Sigmoid colon (tissue), 7 donors: Measurements from ENCODE around the gene MEGF11. TPM values are rescaled to one million over a fixed set of nuclear protein-coding genes. Genes with fewer than 3 reads are reported as not detected.

Source experiments
- DNase-seq: peaks from one replicate; pipeline ENCODE4 v3.0.0-alpha.2; 2019
- H3K27ac ChIP-seq, 4 donors: fragments of 200-600 bp; sonication (generic); one replicate each; pipeline ENCODE4 v1.5.1; 2016 to 2019; ENCODE audit warnings: mild to moderate bottlenecking in 1 of 4
- H3K27me3 ChIP-seq, 3 donors: fragments of 200-600 bp; sonication (generic); one replicate each; pipeline ENCODE4 v1.5.1; 2019; ENCODE audit warnings: mild to moderate bottlenecking in 1 of 3
- H3K36me3 ChIP-seq, 4 donors: fragments of 200-600 bp; sonication (generic); one replicate each; pipeline ENCODE4 v1.5.1; 2016 to 2019
- H3K4me1 ChIP-seq, 4 donors: fragments of 200-600 bp; sonication (generic); one replicate each; pipeline ENCODE4 v1.5.1; 2017 to 2019
- H3K4me3 ChIP-seq, 4 donors: fragments of 200-600 bp; sonication (generic); one replicate each; pipeline ENCODE4 v1.5.1; 2017 to 2019; ENCODE audit warnings: mild to moderate bottlenecking in 2 of 4, moderate library complexity in 1 of 4
- H3K9me3 ChIP-seq, 4 donors: fragments of 200-600 bp in 3 of 4; sonication (generic) in 3 of 4; one replicate each; pipeline versions ENCODE4 v1.5.1 to v1.6.1; 2013 to 2019
- CTCF ChIP-seq, 4 experiments: fragments of 450-650 bp in 3 of 4; fragments of 200-600 bp in 1 of 4; IDR thresholded peaks; one replicate each; pipeline ENCODE4 v1.5.1; 2016 to 2019; ENCODE audit warnings: antibody characterized with exemption in 4 of 4, mild to moderate bottlenecking in 3 of 4, moderate library complexity in 2 of 4
- EP300 ChIP-seq, 4 donors: sonication (generic); formaldehyde crosslinking; IDR thresholded peaks; one replicate each; pipeline ENCODE4 v1.6.1; 2017; ENCODE audit warnings: antibody characterized with exemption in 4 of 4
- POLR2A ChIP-seq, 2 donors: fragments of 450-650 bp; IDR thresholded peaks; one replicate each; pipeline ENCODE4 v1.6.1; 2016; ENCODE audit warnings: antibody characterized with exemption in 2 of 2, mild to moderate bottlenecking in 2 of 2, moderate library complexity in 2 of 2
- POLR2AphosphoS5 ChIP-seq, 4 donors: sonication (generic); formaldehyde crosslinking; IDR thresholded peaks; one replicate each; pipeline ENCODE4 v1.6.1; 2017; ENCODE audit warnings: antibody characterized with exemption in 4 of 4
- WGBS, 2 donors: extraction: QIAGEN DNeasy Blood & Tissue Kit; methylation state at CpG; one replicate each; pipeline ENCODE4 v1.1.7; 2013; 5-methylcytosine and 5-hydroxymethylcytosine counted together
- intact Hi-C: fragments of 100-400 bp; cut with DNase I; formaldehyde crosslinking; loops from one replicate; pipeline ENCODE4 v1.15.1; 2023
- polyA plus RNA-seq, 3 donors: library from polyadenylated mRNA; stranded (reverse); fragments of 200-250 nt; gene quantifications; one replicate each; pipeline ENCODE4 v1.2.3, GENCODE V29; 2013
- total RNA-seq, 4 donors: library from RNA; depleted of rRNA; stranded (reverse); fragments of >200 nt; gene quantifications; one replicate each; pipeline ENCODE4 v1.1.0, GENCODE V29; 2016
- donor health status: healthy with polysubstance abuse.
- donor health status: Bipolar disorder and iron deficiency.
- donor health status: healthy.

Gene MEGF11
- total and polyA plus RNA-seq, 7 donors = 0.04 TPM; not detected in 6

DNA sequence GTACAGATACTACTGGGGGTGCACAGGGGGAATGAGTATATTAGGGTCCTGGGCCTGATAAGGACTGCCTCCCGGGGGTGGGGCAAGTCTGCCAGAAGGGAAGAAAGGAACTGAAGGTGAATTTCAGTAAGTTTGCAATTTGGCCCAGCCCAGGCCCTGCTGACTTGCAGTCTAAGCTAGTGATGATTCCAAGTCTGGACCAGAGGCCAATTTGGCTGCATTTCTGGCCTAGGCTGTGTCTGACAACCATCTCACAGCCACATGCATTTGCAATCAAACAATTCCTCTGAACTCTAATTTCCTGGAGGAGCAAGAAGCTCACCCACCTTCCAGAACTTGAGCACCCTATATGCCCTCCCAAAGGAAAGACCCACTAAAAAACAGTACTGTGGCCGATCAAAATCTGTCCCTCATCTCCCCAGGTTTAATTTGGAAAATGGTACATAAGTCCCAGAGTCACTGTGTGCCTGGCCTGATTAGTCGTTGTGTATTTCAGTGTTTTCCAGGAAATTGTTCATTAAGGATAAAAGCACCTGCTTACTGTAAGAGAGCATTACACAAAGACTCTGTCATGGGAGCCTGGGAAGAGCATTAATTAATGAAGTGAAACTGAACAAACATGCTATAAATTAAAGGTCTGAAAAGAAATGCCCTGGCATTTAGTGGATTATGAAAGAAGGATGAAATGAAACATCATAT, 114.5 kb downstream of the MEGF11 start:
- intact Hi-C loops = no loop called here
- H3K27me3 ChIP-seq = peaks cover 0 to 2% (median 0%) of the 10 kb centered on the region in 3 donors
- DNase-seq = no peak
- H3K27ac ChIP-seq = no peak overlapping the region
- WGBS, 2 donors = 75 to 82% methylated on average over 3 of the region's 3 CpGs
- H3K9me3 ChIP-seq = no peaks in the 10 kb centered on the region
- no peaks in the 10 kb centered on the region for H3K4me1 ChIP-seq
- TF ChIP-seq CTCF (IDR thresholded peaks at IDR 0.05) (no peak), POLR2A (IDR thresholded peaks at IDR 0.05) (no peak), POLR2AphosphoS5 (IDR thresholded peaks at IDR 0.05) (no peak), EP300 (IDR thresholded peaks at IDR 0.05) (no peak)
- H3K4me3 ChIP-seq = no peak overlapping the region
- no peaks in the 10 kb centered on the region for H3K36me3 ChIP-seq

- WGBS, 2 donors = 51 to 78% methylated on average over 10 of the region's 10 CpGs
- H3K36me3 ChIP-seq = no peaks in the 10 kb centered on the region
- H3K27ac ChIP-seq = no peak overlapping the region
- H3K4me1 ChIP-seq = no peaks in the 10 kb centered on the region
- intact Hi-C loops = no loop called here
- no peaks in the 10 kb centered on the region for H3K9me3 ChIP-seq
- H3K27me3 ChIP-seq = peaks cover 0 to 2% (median 0%) of the 10 kb centered on the region in 3 donors
- H3K4me3 ChIP-seq = no peak overlapping the region
- no peak for TF ChIP-seq POLR2A (IDR thresholded peaks at IDR 0.05)
- TF ChIP-seq CTCF (IDR thresholded peaks at IDR 0.05) = no peak
- no peak for TF ChIP-seq POLR2AphosphoS5 (IDR thresholded peaks at IDR 0.05)
- TF ChIP-seq EP300 (IDR thresholded peaks at IDR 0.05) = no peak
- no peak for DNase-seq
Measured at GRCh38 chr15:66138096-66138783, 115.3 kb downstream of the MEGF11 start.

DNA sequence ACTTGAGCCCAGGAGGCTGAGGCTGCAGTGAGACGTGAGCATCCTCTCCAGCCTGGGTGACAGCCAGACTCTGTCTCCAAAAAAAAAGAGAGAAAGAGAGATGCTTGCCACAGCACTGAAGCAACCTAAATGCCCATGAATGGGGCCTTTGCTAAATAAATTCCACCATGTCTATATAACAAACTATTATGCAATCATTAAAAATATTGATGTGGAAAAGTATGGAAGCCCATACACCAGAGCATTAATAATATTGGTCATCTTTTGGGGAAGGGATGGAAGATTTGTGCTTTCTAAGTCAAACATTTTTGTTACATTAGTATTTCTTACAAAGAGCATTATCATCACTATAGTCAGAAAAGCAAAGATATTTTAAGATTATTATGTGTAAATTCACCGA, 116.6 kb downstream of the MEGF11 start:
- 84 to 85% methylated on average over 2 of the region's 2 CpGs for WGBS, 2 donors
- no peak overlapping the region for H3K4me3 ChIP-seq
- H3K27me3 ChIP-seq = peaks cover 0 to 2% (median 0%) of the 10 kb centered on the region in 3 donors
- no peaks in the 10 kb centered on the region for H3K4me1 ChIP-seq
- intact Hi-C loops = no loop called here
- no peaks in the 10 kb centered on the region for H3K36me3 ChIP-seq
- no peak overlapping the region for H3K27ac ChIP-seq
- TF ChIP-seq CTCF (IDR thresholded peaks at IDR 0.05) = no peak
- no peak for TF ChIP-seq POLR2AphosphoS5 (IDR thresholded peaks at IDR 0.05)
- no peak for TF ChIP-seq POLR2A (IDR thresholded peaks at IDR 0.05)
- TF ChIP-seq EP300 (IDR thresholded peaks at IDR 0.05) = no peak
- DNase-seq = no peak
- H3K9me3 ChIP-seq = no peaks in the 10 kb centered on the region

- no peak for TF ChIP-seq POLR2AphosphoS5 (IDR thresholded peaks at IDR 0.05)
- no peak for TF ChIP-seq CTCF (IDR thresholded peaks at IDR 0.05)
- no peak for TF ChIP-seq POLR2A (IDR thresholded peaks at IDR 0.05)
- no peak for TF ChIP-seq EP300 (IDR thresholded peaks at IDR 0.05)
- Histone ChIP-seq H3K27ac (no peak overlapping the region), H3K4me1 (no peaks in the 10 kb centered on the region), H3K36me3 (no peaks in the 10 kb centered on the region), H3K9me3 (no peaks in the 10 kb centered on the region), H3K27me3 (peaks cover 0 to 2% (median 0%) of the 10 kb centered on the region in 3 donors), H3K4me3 (no peak overlapping the region)
- intact Hi-C loops = no loop called here
- WGBS, 2 donors = 96 to 98% methylated on average over 1 of the region's 1 CpG
- no peak for DNase-seq
Measured at GRCh38 chr15:66135664-66136063, 117.9 kb downstream of the MEGF11 start.
